ENCODE results near the gene TTC8.

GRCh38 chr14:88871429-88871828, 47.0 kb downstream of the TTC8 start:
- TF ChIP-seq CTCF (conservative IDR thresholded peaks at IDR 0.05; ENCODE audit: low read depth, low read length): no peak
- no peak for TF ChIP-seq EZH2 (IDR thresholded peaks at IDR 0.05; ENCODE audit: borderline replicate concordance, low read depth, low read length, poor library complexity, severe bottlenecking)

Measured in A673 (cell line).